ENCODE measurements around the gene CSK. TPM values are rescaled to one million over a fixed set of nuclear protein-coding genes. Genes with fewer than 3 reads are reported as not detected.
A peak's percentile ranks its signal among the peaks of the same experiment; 100 is the strongest.

The CSK gene
- total and polyA plus RNA-seq, 2 of the 8 experiments (the other 6 are each of a cell fraction or from before 2014, with no cell fraction given): 13.7 to 50.2 TPM

DNA sequence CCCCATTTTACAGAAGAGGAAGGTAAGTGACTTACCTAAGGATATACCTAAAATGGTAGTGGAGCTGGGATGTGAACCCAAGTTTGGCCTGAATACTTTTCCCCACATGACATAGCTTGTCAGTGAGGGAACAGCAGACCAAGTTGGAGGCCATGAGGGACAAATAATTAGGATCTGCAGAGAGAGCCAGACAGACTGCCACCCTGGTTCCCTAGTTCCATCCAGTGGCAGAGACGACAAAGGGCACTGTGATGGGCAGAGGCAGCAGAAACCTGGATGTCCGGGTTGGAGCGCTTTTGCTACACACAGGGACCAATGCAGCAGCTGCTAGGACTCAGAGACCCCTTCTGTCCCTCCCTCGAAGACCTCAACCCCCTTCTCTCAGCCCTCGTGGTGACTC, 45.7 kb downstream of the CSK start:
- H3K23ac ChIP-seq (ENCODE audit: insufficient read length): no peak overlapping the region
- no peak overlapping the region for H4K91ac ChIP-seq (replicated peaks; ENCODE audit: insufficient read length, low read length)
- H3K23me2 ChIP-seq (ENCODE audit: low read depth, low read length): 0 out of 2 replicates have a peak, but pooled peaks cover 3% of the 10 kb centered on the region
- H4K5ac ChIP-seq (ENCODE audit: insufficient read length, low read depth, low read length): no peak overlapping the region
- WGBS, 2 experiments (ENCODE audit: extremely low coverage in 1 of 2, insufficient coverage in 1 of 2, insufficient read length in 1 of 2, insufficient replicate concordance in 2 of 2, low coverage in 1 of 2, low lambda C conversion rate in 2 of 2, missing lambda C conversion rate in 1 of 2): 84% methylated on average over 5 of the region's 5 CpGs; no CpG with 5 or more reads in 1 of the 2 experiments
- H4K20me1 ChIP-seq (replicated peaks in 1 of 2; ENCODE audit: control insufficient read depth in 1 of 2, insufficient read depth in 2 of 2, low read length in 2 of 2): peaks cover 0 to 2% of the 10 kb centered on the region in 2 experiments
- DNase-seq (ENCODE audit: low read depth in 1 of 2, low spot score in 2 of 2) (no peak), FAIRE-seq (no peak)
- no peaks in the 10 kb centered on the region for H3K79me1 ChIP-seq (ENCODE audit: low read depth, low read length)
- H3K9ac ChIP-seq (replicated peaks in 1 of 4; ENCODE audit: extremely low read depth in 1 of 4, low read depth in 3 of 4, low read length in 3 of 4): no peak overlapping the region
- H3K27me3 ChIP-seq (replicated peaks in 1 of 4; ENCODE audit: control insufficient read depth in 3 of 4, extremely low read depth in 1 of 4, insufficient read depth in 3 of 4, low read length in 3 of 4): peaks cover 4 to 47% (median 29%) of the 10 kb centered on the region in 4 experiments
- no peak overlapping the region for H3K18ac ChIP-seq (ENCODE audit: extremely low read depth, low read length)
- H3K4me3 ChIP-seq (ENCODE audit: extremely low read depth in 1 of 4, insufficient read depth in 2 of 4, low read depth in 3 of 4, low read length in 4 of 4): no peak overlapping the region
- ChIA-PET CTCF (ENCODE audit: partially characterized antibody) (interaction anchor here (0.8 to 15.7 kb wide), 14 partner anchors 8 to 477 kb away, joined by 3 to 135 read pairs (median 6); partner anchors contain the start of gene CSK), POLR2A (ENCODE audit: partially characterized antibody) (interaction anchor here (1.6 to 3.1 kb wide), 6 partner anchors 9 to 68 kb away, joined by 3 to 12 read pairs (median 6); partner anchors contain the start of genes LMAN1L and ULK3)
- no peak overlapping the region for H2BK120ac ChIP-seq (replicated peaks; ENCODE audit: low read depth, low read length)
- no peak overlapping the region for H2BK12ac ChIP-seq (ENCODE audit: low read depth, low read length)
- H3K4me1 ChIP-seq (replicated peaks in 1 of 4; ENCODE audit: control insufficient read depth in 3 of 4, insufficient read depth in 4 of 4, low read length in 3 of 4): peaks cover 0 to 7% (median 4%) of the 10 kb centered on the region in 4 experiments; a peak in 4 of 7 replicates
- H2BK5ac ChIP-seq (ENCODE audit: low read depth, low read length): no peak overlapping the region
- H3K36me3 ChIP-seq (ENCODE audit: control insufficient read depth in 2 of 4, insufficient read depth in 4 of 4, low read length in 3 of 4): no peaks in the 10 kb centered on the region
- H2BK20ac ChIP-seq (ENCODE audit: low read length): no peak overlapping the region
- no peak overlapping the region for H3K56ac ChIP-seq (replicated peaks; ENCODE audit: insufficient read length, low read depth, low read length)
- H3K9me3 ChIP-seq (ENCODE audit: insufficient read depth in 2 of 2, low read depth in 1 of 2, low read length in 1 of 2): no peaks in the 10 kb centered on the region
- no peak overlapping the region for H3K14ac ChIP-seq (ENCODE audit: insufficient read length)
- no peak overlapping the region for H2AFZ ChIP-seq (ENCODE audit: low read length)
- H2AK5ac ChIP-seq (ENCODE audit: low read depth, low read length): no peak overlapping the region
- H3K4me2 ChIP-seq (ENCODE audit: insufficient read depth in 1 of 2, low read depth in 2 of 2, low read length in 2 of 2): no peak overlapping the region
- H3K4ac ChIP-seq (replicated peaks; ENCODE audit: insufficient read length, low read depth, low read length): no peak overlapping the region
- H2BK15ac ChIP-seq (ENCODE audit: low read length): no peak overlapping the region
- H3K27ac ChIP-seq (ENCODE audit: low read depth, low read length): no peak overlapping the region
- no peak overlapping the region; the same call in 1 of the 2 replicates for H4K8ac ChIP-seq (ENCODE audit: extremely low read depth, insufficient read depth, low read length)
- no peaks in the 10 kb centered on the region for H3K79me2 ChIP-seq (ENCODE audit: control insufficient read depth in 1 of 2, insufficient read depth in 2 of 2, low read length in 2 of 2)
- TF ChIP-seq RAD21 (IDR thresholded peaks at IDR 0.05 in 1 of 2, conservative IDR thresholded peaks at IDR 0.05 in 1 of 2; ENCODE audit: low read depth in 2 of 2, low read length in 2 of 2): peak; percentile 21 to 37
- no peak for TF ChIP-seq KDM4A (IDR thresholded peaks at IDR 0.05; ENCODE audit: low read depth, low read length, severe bottlenecking)
- peak in 1 of 3 experiments; percentile 24; a peak in 1 of 4 replicates for TF ChIP-seq CTCF (IDR thresholded peaks at IDR 0.05; ENCODE audit: control extremely low read depth in 1 of 3, insufficient read depth in 1 of 3, low read depth in 1 of 3, low read length in 3 of 3)
